ENCODE data around the gene WDR38. TPM values are rescaled to one million over a fixed set of nuclear protein-coding genes. Genes with fewer than 3 reads are reported as not detected.

WDR38 gene
- total and polyA plus RNA-seq, 2 of the 13 experiments (the other 11 are each of a cell fraction or from before 2014, with no cell fraction given), result not detected

GRCh38 chr9:124897570-124898460 is 44.6 kb downstream of the WDR38 start (continued):
- TF ChIP-seq GFI1 (CRISPR knock-in tag; IDR thresholded peaks at IDR 0.05; ENCODE audit: borderline replicate concordance), result 0 out of 2 replicates have a peak, but pooled peaks have one; percentile 25
- TF ChIP-seq ZMYM4 (CRISPR knock-in tag; IDR thresholded peaks at IDR 0.05), result peak; percentile 21; the same call in 1 of the 2 replicates
- 0 out of 2 replicates have a peak, but pooled peaks have one; percentile 25 for TF ChIP-seq ZMYM2 (CRISPR knock-in tag; IDR thresholded peaks at IDR 0.05)

DNA sequence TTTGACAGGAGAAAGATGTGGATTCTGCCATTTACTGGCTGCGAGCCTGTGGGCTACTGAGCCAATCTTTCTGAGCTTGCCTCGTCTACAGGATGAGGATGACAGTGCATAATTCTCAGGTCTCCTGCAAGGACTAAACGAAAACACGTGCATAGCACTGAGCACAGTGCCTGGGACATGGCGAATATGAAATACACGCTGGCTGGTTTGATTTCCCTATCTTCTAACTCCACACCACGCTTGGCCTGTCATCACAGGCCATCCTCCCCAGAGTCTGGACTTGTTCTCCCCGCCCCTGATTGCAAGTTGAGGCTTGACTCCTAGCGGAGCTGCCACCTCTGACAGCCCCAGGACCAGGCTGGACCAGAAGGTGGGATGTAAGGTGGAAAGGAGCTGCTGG is 46.6 kb downstream of the WDR38 start:
- Histone ChIP-seq H3K4me1 (ENCODE audit: insufficient read depth, low read length) (peaks cover 23% of the 10 kb centered on the region), H3K79me2 (ENCODE audit: insufficient read depth, low read length) (no peaks in the 10 kb centered on the region), H4K20me1 (ENCODE audit: insufficient read depth, low read length) (no peaks in the 10 kb centered on the region), H3K36me3 (replicated peaks in 1 of 2; ENCODE audit: control insufficient read depth in 1 of 2, insufficient read depth in 2 of 2, low read length in 2 of 2) (peaks cover 7 to 18% of the 10 kb centered on the region in 2 experiments; a peak in 3 of 5 replicates), H3K4me3 (replicated peaks in 1 of 3; ENCODE audit: insufficient read depth in 1 of 3, low read depth in 2 of 3, low read length in 3 of 3) (no peak overlapping the region), H3K27me3 (ENCODE audit: control insufficient read depth in 1 of 2, insufficient read depth in 2 of 2, low read length in 2 of 2) (no peaks in the 10 kb centered on the region), H2AFZ (ENCODE audit: low read length) (no peak overlapping the region), H3K9me3 (ENCODE audit: low read length) (no peaks in the 10 kb centered on the region), H3K4me2 (ENCODE audit: low read depth, low read length) (no peak overlapping the region), H3K27ac (ENCODE audit: extremely low read length, insufficient read depth, low read length) (no peak overlapping the region), H3K9ac (ENCODE audit: insufficient read depth, low read depth, low read length) (no peak overlapping the region)
- TF ChIP-seq IRF2 (CRISPR knock-in tag; IDR thresholded peaks at IDR 0.05) (no peak), NFE2L2 (IDR thresholded peaks at IDR 0.05; ENCODE audit: low read length) (peak; percentile 38)
- WGBS (ENCODE audit: low lambda C conversion rate), result 96% methylated on average over 9 of the region's 9 CpGs
- ATAC-seq (no peak), DNase-seq (ENCODE audit: low spot score) (no peak), FAIRE-seq (no peak)
- POLR2A ChIA-PET, result no interaction called here
- CTCF ChIA-PET (ENCODE audit: low intra/inter-chr PET ratio, low total read pairs), result no interaction called here
- in situ Hi-C loops (cut with HindIII; ENCODE audit: extremely low pct_ligation_motif_present, low pct_unique_long_range_greater_than_20kb) (no loop called here), intact Hi-C loops (cut with micrococcal nuclease; ENCODE audit: unreplicated experiment) (no loop called here)
- no TSS peak for BruUV-seq (replicated peaks)

- H4K20me1 ChIP-seq (ENCODE audit: insufficient read depth, low read length), result no peaks in the 10 kb centered on the region
- no peak overlapping the region for H3K9ac ChIP-seq (ENCODE audit: insufficient read depth, low read depth, low read length)
- no peak overlapping the region for H3K27ac ChIP-seq (ENCODE audit: extremely low read length, insufficient read depth, low read length)
- DNase-seq (ENCODE audit: low spot score) (no peak), ATAC-seq (no peak), FAIRE-seq (no peak)
- intact Hi-C loops (cut with micrococcal nuclease; ENCODE audit: unreplicated experiment), result no loop called here
- no peaks in the 10 kb centered on the region for H3K9me3 ChIP-seq (ENCODE audit: low read length)
- no peak overlapping the region for H3K4me3 ChIP-seq (replicated peaks in 1 of 3; ENCODE audit: insufficient read depth in 1 of 3, low read depth in 2 of 3, low read length in 3 of 3)
- BruUV-seq (replicated peaks), result no TSS peak
- CTCF ChIA-PET (ENCODE audit: low intra/inter-chr PET ratio, low total read pairs), result no interaction called here
- 98% methylated on average over 1 of the region's 1 CpG for WGBS (ENCODE audit: low lambda C conversion rate)
- H3K79me2 ChIP-seq (ENCODE audit: insufficient read depth, low read length), result no peaks in the 10 kb centered on the region
- POLR2A ChIA-PET, result no interaction called here
- H3K4me2 ChIP-seq (ENCODE audit: low read depth, low read length), result no peak overlapping the region
- no peak overlapping the region for H2AFZ ChIP-seq (ENCODE audit: low read length)
- in situ Hi-C loops (cut with HindIII; ENCODE audit: extremely low pct_ligation_motif_present, low pct_unique_long_range_greater_than_20kb), result no loop called here
- no peaks in the 10 kb centered on the region for H3K4me1 ChIP-seq (ENCODE audit: insufficient read depth, low read length)
- no peaks in the 10 kb centered on the region for H3K27me3 ChIP-seq (ENCODE audit: control insufficient read depth in 1 of 2, insufficient read depth in 2 of 2, low read length in 2 of 2)
- H3K36me3 ChIP-seq (replicated peaks in 1 of 2; ENCODE audit: control insufficient read depth in 1 of 2, insufficient read depth in 2 of 2, low read length in 2 of 2), result peaks cover 3 to 19% of the 10 kb centered on the region in 2 experiments; a peak in 4 of 5 replicates
- TF ChIP-seq MTERF4 (CRISPR knock-in tag; IDR thresholded peaks at IDR 0.05) (no peak), TCF7 (IDR thresholded peaks at IDR 0.05; ENCODE audit: low read depth) (no peak), ZFP62 (CRISPR knock-in tag; IDR thresholded peaks at IDR 0.05) (no peak), ZNF691 (CRISPR knock-in tag; IDR thresholded peaks at IDR 0.05; ENCODE audit: borderline replicate concordance, low read depth) (no peak), ZNF503 (CRISPR knock-in tag; IDR thresholded peaks at IDR 0.05) (no peak), RCOR2 (CRISPR knock-in tag; IDR thresholded peaks at IDR 0.05) (no peak), SIX1 (CRISPR knock-in tag; IDR thresholded peaks at IDR 0.05; ENCODE audit: borderline replicate concordance) (no peak), IKZF1 (IDR thresholded peaks at IDR 0.05) (no peak)
Observed at GRCh38 chr9:124906966-124907365, 53.7 kb downstream of the WDR38 start.
